Neural cell (in vitro differentiated cells): Measurements from ENCODE around the gene KCNJ5.

Source experiments
- CTCF ChIP-seq: fragments of 450-650 bp; IDR thresholded peaks from 2 replicates; pipeline ENCODE4 v1.5.1; 2014; ENCODE audit warnings: antibody characterized with exemption, mild to moderate bottlenecking, moderate library complexity; ENCODE audit not compliant: poor library complexity, severe bottlenecking
- EP300 ChIP-seq: fragments of 450-650 bp; conservative IDR thresholded peaks from 2 replicates; pipeline ENCODE4 v1.6.1; 2014; ENCODE audit warnings: antibody characterized with exemption, mild to moderate bottlenecking, moderate library complexity; ENCODE audit not compliant: poor library complexity, severe bottlenecking
- MXI1 ChIP-seq: fragments of 450-650 bp; conservative IDR thresholded peaks from 2 replicates; pipeline ENCODE4 v1.6.1; 2014; ENCODE audit warnings: antibody characterized with exemption, mild to moderate bottlenecking; ENCODE audit not compliant: poor library complexity, severe bottlenecking
- POLR2AphosphoS5 ChIP-seq: IDR thresholded peaks from 2 replicates; pipeline ENCODE4 v1.6.1; 2012
- RAD21 ChIP-seq: fragments of 450-650 bp; conservative IDR thresholded peaks from 2 replicates; pipeline ENCODE4 v1.6.1; 2014; ENCODE audit warnings: antibody characterized with exemption, mild to moderate bottlenecking, moderate library complexity

GRCh38 chr11:128962896-128963295 lies 71.7 kb downstream of the KCNJ5 start:
- no peak for TF ChIP-seq RAD21
- TF ChIP-seq CTCF: no peak
- TF ChIP-seq EP300: no peak
- TF ChIP-seq POLR2AphosphoS5: no peak
- TF ChIP-seq MXI1: no peak
